Stimulated activated CD4-positive, alpha-beta T cell treated with anti-CD3 and anti-CD28 coated beads, Interleukin-1b, Interleukin-23, amount 100 ng/mL, for 1 hour (primary cell): ENCODE measurements around the gene MAP1B.
"Not testable (repeated sequence)": the region's sequence is repeated elsewhere in the genome, so short reads cannot be mapped to it uniquely, and the experiment has no call there.

Source experiments
- DNase-seq, 2 donors: peaks; one replicate each; pipeline ENCODE4 v3.0.0-alpha.2; 2020; ENCODE audit warnings: low read depth in 2 of 2

MAP1B gene

DNA sequence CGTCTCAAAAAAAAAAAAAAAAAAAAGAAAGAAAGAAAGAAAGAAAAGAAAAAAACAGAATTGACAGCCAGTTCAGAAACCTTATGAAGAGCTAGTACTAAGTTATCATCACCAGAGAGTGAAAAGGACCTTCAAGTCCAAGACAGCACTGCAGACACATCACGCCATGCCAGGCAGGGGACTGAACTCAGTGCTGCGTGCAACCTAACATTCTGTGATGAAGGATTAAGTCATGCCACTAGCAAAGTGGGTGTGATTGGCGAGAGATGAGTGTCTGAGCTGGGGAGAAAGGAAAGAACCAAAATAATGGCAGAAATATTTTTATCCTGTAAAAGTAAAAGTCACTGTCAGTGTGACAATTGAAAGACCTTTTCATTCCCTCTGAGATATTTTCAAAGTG, 54.7 kb downstream of the MAP1B start:
- no peak for DNase-seq

DNA sequence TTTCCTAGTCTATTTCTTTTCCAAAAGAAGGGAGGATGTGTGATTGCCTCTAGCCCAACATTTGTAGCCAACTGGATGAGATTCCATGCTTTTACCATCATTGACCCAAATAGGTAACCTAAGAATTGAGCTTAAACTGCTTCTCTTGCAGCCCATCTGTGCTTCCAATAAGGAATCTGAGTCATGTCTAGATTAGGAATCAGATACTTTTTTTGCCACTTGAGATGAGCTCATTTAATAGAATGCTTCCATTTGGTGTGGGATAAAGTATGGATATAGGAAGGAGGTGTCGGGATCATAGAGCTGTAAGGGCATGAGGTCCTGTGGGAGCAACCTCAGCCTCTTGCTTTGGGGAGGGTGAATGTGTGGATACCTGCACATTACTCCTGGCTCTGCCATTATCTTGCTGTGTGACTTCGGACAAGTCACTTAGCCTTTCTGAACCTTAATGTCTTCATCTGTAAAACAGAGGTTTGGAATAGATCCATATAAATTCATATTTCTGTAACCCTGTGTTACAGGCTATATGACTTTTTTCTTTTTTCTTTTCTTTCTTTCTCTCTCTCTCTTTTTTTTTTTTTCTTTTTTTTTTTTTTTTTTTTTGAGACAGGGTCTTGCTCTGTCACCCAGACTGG, 56.2 kb downstream of the MAP1B start:
- DNase-seq: no peak

GRCh38 chr5:72166070-72166979, 59.0 kb downstream of the MAP1B start:
- no peak for DNase-seq

DNA sequence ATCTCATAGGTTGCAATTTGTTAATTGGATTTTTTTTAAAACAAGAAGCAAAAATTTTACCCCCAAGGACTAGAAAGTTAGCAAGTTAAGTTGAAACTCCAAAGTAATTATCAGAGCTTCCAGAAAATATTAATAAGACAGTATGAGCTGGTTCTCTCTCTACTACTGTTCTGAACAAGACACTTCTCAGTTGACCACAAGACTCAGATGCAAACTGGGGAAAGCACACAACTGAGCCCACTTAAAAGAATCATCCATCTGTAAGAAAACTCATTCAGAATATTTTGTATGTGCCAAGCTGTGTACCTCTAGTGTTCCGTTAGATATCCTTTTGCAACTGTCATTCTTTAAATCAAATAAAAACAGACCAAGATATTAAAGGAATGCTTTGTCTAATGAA, 60.0 kb downstream of the MAP1B start:
- no peak for DNase-seq

DNA sequence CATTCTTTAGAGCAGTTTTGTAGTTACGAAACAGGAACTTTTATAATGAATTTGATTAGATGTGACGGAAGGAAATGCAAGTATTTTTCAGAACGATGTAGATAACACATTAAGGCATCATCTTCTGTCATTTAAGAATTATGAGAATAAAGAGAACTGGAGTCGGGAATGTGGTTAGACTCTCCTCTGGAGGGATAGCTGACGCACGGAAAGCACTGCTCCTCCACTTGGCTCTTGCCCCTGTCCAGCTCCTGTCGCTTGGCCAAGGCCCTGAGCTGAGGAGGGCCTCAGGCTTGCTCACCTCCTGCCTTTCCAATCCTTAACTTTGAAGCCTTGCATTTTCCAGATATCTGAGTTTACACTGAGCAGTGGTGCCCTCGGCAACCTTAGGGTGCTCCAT, 60.5 kb downstream of the MAP1B start:
- no peak for DNase-seq

DNA sequence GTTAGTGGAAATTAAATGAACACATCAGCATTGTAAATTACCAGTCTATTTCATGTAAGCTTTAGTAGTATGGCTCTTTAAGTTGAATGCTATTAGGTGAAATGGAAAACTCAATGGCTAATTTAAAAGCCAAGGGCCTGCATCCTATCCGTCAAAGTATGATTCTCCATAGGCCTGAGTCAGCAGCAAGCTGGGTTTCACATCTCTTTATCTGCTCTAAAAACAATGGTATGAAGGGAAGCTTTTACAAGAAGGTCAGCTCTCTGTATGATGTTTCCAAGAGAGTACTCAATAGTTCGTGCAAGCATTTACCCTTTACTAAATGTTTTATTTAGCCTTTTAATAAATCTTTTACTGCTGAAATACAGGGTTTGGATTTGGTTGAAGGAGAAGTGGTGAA, 62.8 kb downstream of the MAP1B start:
- DNase-seq: no peak

DNA sequence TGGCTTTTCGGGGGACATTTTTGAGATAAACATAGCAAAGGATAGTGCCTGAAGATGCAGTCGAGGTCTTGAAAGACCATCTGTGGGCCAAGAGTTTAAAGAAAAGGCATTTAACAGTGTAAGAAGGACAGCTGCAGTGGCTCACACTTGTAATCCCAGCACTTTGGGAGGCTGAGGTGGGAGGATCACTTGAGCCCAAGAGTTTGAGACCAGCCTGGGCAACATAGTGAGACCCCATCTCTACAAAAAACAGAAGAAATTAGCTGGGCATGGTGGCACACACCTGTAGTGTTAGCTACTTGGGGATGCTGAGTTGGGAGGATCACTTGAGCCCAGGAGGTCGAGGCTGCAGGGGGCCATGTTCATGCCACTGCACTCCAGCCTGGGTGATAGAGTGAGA, 63.9 kb downstream of the MAP1B start:
- not testable (repeated sequence) for DNase-seq

DNA sequence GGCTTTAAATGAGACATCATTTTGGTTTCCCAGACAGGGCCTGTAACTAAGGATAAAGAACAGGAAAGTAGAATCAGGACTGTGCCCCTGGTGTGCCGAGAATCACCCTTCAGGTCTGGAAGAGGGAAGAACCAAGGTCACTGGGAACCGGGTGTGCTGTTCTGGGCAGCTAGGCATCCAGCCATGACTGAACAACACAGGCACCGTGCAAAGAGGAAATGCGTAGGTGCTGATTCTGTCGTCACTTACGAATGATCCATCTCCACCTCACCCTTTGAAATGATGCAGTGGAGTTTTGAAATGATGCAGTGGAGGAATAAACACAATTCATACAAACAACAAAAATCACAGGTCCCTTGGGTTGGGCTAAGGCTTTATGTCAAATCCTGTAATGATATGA, 64.4 kb downstream of the MAP1B start:
- no peak for DNase-seq

GRCh38 chr5:72172786-72173185, 65.5 kb downstream of the MAP1B start:
- no peak for DNase-seq

- DNase-seq: no peak
These were observed 70.3 kb downstream of the MAP1B start for GRCh38 chr5:72177538-72177937.

- DNase-seq: no peak
These were observed 71.9 kb downstream of the MAP1B start for GRCh38 chr5:72179028-72179815.

DNA sequence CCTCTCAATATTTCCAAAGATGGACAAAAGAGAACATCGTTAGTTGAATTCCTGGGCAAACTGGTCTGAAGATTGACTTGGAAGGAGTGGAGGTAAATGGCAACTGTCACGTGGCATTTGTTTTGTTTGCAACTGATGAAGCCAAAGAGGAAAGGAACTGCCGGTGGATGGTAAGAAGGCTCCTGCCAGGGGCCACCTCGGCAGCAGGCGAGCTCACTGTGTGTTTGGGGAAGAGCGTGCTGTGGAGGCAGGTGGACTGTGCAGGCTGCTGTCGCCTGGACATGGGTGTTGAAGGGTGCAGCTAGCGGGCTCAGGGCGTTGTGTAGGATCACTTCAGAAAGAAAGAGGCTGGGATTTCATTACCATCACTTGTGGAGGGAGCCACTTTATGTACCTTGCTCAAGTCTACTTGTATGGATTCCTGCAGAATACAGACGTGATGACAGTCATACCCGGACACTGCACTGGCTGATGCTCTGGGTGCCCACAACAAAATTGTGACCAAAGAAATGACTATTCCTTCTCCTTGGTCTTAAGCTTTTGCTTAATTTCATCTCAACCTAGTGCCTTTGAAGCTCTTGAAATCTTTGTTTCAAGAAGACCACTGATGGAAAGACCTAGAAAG, 72.7 kb downstream of the MAP1B start:
- no peak for DNase-seq

GRCh38 chr5:72180925-72181324, 73.7 kb downstream of the MAP1B start:
- no peak for DNase-seq

DNA sequence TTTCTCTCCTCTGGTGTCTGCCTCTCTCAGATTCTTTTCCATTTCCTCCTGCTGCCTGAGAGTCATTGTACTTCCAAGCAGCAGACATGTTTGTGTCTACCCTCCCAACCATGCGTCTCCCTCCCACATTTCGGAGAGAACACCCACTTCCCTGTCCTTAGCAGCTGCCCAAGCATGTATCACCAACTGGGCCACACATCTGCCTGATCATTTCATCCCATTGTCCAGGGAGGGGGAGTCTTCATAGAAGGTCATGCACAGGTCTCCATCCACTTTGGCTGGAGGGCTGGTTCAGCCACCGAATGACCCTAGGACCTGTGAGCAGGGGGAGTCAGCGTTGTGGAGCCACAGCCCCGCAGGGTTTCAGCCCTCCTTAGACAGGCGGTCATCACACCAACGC, 75.4 kb downstream of the MAP1B start:
- DNase-seq: no peak

DNA sequence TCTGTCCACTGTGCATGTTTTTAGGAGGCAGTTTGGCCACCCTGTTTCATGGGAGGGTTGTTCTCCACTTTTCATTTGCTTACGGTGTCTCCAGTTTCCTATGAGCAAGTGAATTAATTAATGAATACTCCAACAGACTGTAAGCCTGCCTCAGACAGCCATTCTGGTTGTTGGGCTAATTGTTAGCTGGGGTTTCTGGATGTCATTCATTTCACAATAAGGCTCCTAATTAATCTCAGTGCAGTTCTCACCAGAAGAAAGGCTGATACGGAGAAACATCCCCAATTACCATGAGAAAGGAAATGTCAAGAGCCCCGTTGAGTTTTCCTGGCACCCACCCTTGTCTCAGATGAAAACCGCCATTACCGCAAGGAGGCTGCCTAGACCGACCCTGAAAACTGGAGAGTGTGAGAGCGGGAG, 75.8 kb downstream of the MAP1B start:
- no peak for DNase-seq

- DNase-seq: no peak
These were observed 77.1 kb downstream of the MAP1B start for GRCh38 chr5:72184408-72184807.

GRCh38 chr5:72185496-72186329, 78.4 kb downstream of the MAP1B start:
- DNase-seq: no peak

- no peak for DNase-seq
These were observed 80.3 kb downstream of the MAP1B start for GRCh38 chr5:72187388-72188075.

GRCh38 chr5:72188166-72188565, 80.9 kb downstream of the MAP1B start:
- DNase-seq: no peak

DNA sequence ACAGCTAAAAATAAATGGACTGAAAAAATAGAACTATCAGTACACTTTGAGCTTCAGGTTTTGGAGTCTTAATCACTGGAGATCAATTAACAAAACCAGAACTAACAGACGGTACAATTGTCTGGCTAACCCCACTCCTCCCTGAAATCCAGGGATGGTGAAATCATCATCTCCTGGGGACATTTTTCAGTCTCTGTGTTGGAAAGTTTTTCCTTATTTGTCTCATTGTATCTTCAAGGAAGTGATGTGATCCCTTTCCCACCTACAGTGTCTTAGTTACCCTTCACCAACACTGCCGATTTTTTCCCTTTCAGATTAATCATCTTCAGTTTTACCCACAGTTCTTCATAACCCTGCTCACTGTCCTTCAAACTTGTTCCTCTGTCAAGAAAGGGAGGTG, 81.9 kb downstream of the MAP1B start:
- no peak for DNase-seq

- DNase-seq: no peak
These were observed 84.1 kb downstream of the MAP1B start for GRCh38 chr5:72191404-72191803.
